ENCODE results near the gene NRG3. TPM values are rescaled to one million over a fixed set of nuclear protein-coding genes. Genes with fewer than 3 reads are reported as not detected.

The NRG3 gene
- total and polyA plus RNA-seq, 2 donors: 0.08 to 1.5 TPM

- 76% methylated on average over 3 of the region's 3 CpGs for WGBS
- Histone ChIP-seq H3K4me3 (ENCODE audit: low read depth, low read length) (no peak overlapping the region), H3K4me1 (ENCODE audit: insufficient read depth) (no peaks in the 10 kb centered on the region), H3K36me3 (ENCODE audit: insufficient read depth) (no peaks in the 10 kb centered on the region), H3K27ac (ENCODE audit: low read depth) (no peak overlapping the region)
- no peak for DNase-seq (ENCODE audit: extremely low spot score)
Measured at GRCh38 chr10:82581940-82582339, 706.9 kb downstream of the NRG3 start.

- Histone ChIP-seq H3K36me3 (ENCODE audit: insufficient read depth) (no peaks in the 10 kb centered on the region), H3K4me1 (ENCODE audit: insufficient read depth) (no peaks in the 10 kb centered on the region), H3K4me3 (ENCODE audit: low read depth, low read length) (no peak overlapping the region), H3K27ac (ENCODE audit: low read depth) (no peak overlapping the region)
- no peak for DNase-seq (ENCODE audit: extremely low spot score)
- 57% methylated on average over 2 of the region's 2 CpGs for WGBS
Measured at GRCh38 chr10:82591421-82591820, 716.4 kb downstream of the NRG3 start.

GRCh38 chr10:82597840-82598239 is 722.8 kb downstream of the NRG3 start:
- Histone ChIP-seq H3K36me3 (ENCODE audit: insufficient read depth) (no peaks in the 10 kb centered on the region), H3K4me3 (ENCODE audit: low read depth, low read length) (no peak overlapping the region), H3K4me1 (ENCODE audit: insufficient read depth) (no peaks in the 10 kb centered on the region), H3K27ac (ENCODE audit: low read depth) (no peak overlapping the region)
- no peak for DNase-seq (ENCODE audit: extremely low spot score)
- WGBS: 92% methylated on average over 7 of the region's 7 CpGs

- H3K27ac ChIP-seq (ENCODE audit: low read depth): no peak overlapping the region
- no peak for DNase-seq (ENCODE audit: extremely low spot score)
- no peaks in the 10 kb centered on the region for H3K4me1 ChIP-seq (ENCODE audit: insufficient read depth)
- no peak overlapping the region for H3K4me3 ChIP-seq (ENCODE audit: low read depth, low read length)
- H3K36me3 ChIP-seq (ENCODE audit: insufficient read depth): no peaks in the 10 kb centered on the region
- WGBS: 55% methylated on average over 3 of the region's 3 CpGs
Measured at GRCh38 chr10:82609845-82610244, 734.9 kb downstream of the NRG3 start.

- Histone ChIP-seq H3K36me3 (ENCODE audit: insufficient read depth) (no peaks in the 10 kb centered on the region), H3K27ac (ENCODE audit: low read depth) (no peak overlapping the region), H3K4me3 (ENCODE audit: low read depth, low read length) (no peak overlapping the region), H3K4me1 (ENCODE audit: insufficient read depth) (no peaks in the 10 kb centered on the region)
- DNase-seq (ENCODE audit: extremely low spot score): no peak
- WGBS: 79% methylated on average over 5 of the region's 5 CpGs
Measured at GRCh38 chr10:82618007-82618406, 743.0 kb downstream of the NRG3 start.

- no peaks in the 10 kb centered on the region for H3K36me3 ChIP-seq (ENCODE audit: insufficient read depth)
- no peak overlapping the region for H3K27ac ChIP-seq (ENCODE audit: low read depth)
- 78% methylated on average over 4 of the region's 4 CpGs for WGBS
- no peak for DNase-seq (ENCODE audit: extremely low spot score)
- no peaks in the 10 kb centered on the region for H3K4me1 ChIP-seq (ENCODE audit: insufficient read depth)
- H3K4me3 ChIP-seq (ENCODE audit: low read depth, low read length): no peak overlapping the region
Measured at GRCh38 chr10:82621680-82622079, 746.7 kb downstream of the NRG3 start.

- Histone ChIP-seq H3K36me3 (ENCODE audit: insufficient read depth) (no peaks in the 10 kb centered on the region), H3K27ac (ENCODE audit: low read depth) (no peak overlapping the region), H3K4me3 (ENCODE audit: low read depth, low read length) (no peak overlapping the region), H3K4me1 (ENCODE audit: insufficient read depth) (no peaks in the 10 kb centered on the region)
- no peak for DNase-seq (ENCODE audit: extremely low spot score)
- 65% methylated on average over 5 of the region's 5 CpGs for WGBS
Measured at GRCh38 chr10:82622479-82622878, 747.5 kb downstream of the NRG3 start.

- no peaks in the 10 kb centered on the region for H3K36me3 ChIP-seq (ENCODE audit: insufficient read depth)
- DNase-seq (ENCODE audit: extremely low spot score): no peak
- no peak overlapping the region for H3K4me3 ChIP-seq (ENCODE audit: low read depth, low read length)
- H3K27ac ChIP-seq (ENCODE audit: low read depth): no peak overlapping the region
- no peaks in the 10 kb centered on the region for H3K4me1 ChIP-seq (ENCODE audit: insufficient read depth)
Measured at GRCh38 chr10:82625512-82626189, 750.7 kb downstream of the NRG3 start.

GRCh38 chr10:82628373-82628772 is 753.4 kb downstream of the NRG3 start:
- 20% methylated on average over 3 of the region's 3 CpGs for WGBS
- no peaks in the 10 kb centered on the region for H3K4me1 ChIP-seq (ENCODE audit: insufficient read depth)
- DNase-seq (ENCODE audit: extremely low spot score): no peak
- no peak overlapping the region for H3K4me3 ChIP-seq (ENCODE audit: low read depth, low read length)
- no peak overlapping the region for H3K27ac ChIP-seq (ENCODE audit: low read depth)
- H3K36me3 ChIP-seq (ENCODE audit: insufficient read depth): no peaks in the 10 kb centered on the region

GRCh38 chr10:82643076-82643475 is 768.1 kb downstream of the NRG3 start:
- DNase-seq (ENCODE audit: extremely low spot score): no peak
- no peaks in the 10 kb centered on the region for H3K4me1 ChIP-seq (ENCODE audit: insufficient read depth)
- no peak overlapping the region for H3K27ac ChIP-seq (ENCODE audit: low read depth)
- H3K36me3 ChIP-seq (ENCODE audit: insufficient read depth): no peaks in the 10 kb centered on the region
- H3K4me3 ChIP-seq (ENCODE audit: low read depth, low read length): no peak overlapping the region
- WGBS: 70% methylated on average over 1 of the region's 1 CpG

GRCh38 chr10:82643601-82644000 is 768.6 kb downstream of the NRG3 start:
- 56% methylated on average over 5 of the region's 5 CpGs for WGBS
- no peak for DNase-seq (ENCODE audit: extremely low spot score)
- Histone ChIP-seq H3K4me3 (ENCODE audit: low read depth, low read length) (no peak overlapping the region), H3K36me3 (ENCODE audit: insufficient read depth) (no peaks in the 10 kb centered on the region), H3K27ac (ENCODE audit: low read depth) (no peak overlapping the region), H3K4me1 (ENCODE audit: insufficient read depth) (no peaks in the 10 kb centered on the region)

- Histone ChIP-seq H3K36me3 (ENCODE audit: insufficient read depth) (no peaks in the 10 kb centered on the region), H3K4me3 (ENCODE audit: low read depth, low read length) (no peak overlapping the region), H3K27ac (ENCODE audit: low read depth) (no peak overlapping the region), H3K4me1 (ENCODE audit: insufficient read depth) (no peaks in the 10 kb centered on the region)
- no peak for DNase-seq (ENCODE audit: extremely low spot score)
Measured at GRCh38 chr10:82645221-82645620, 770.2 kb downstream of the NRG3 start.

GRCh38 chr10:82653244-82654155 is 778.5 kb downstream of the NRG3 start:
- Histone ChIP-seq H3K4me3 (ENCODE audit: low read depth, low read length) (no peak overlapping the region), H3K4me1 (ENCODE audit: insufficient read depth) (no peaks in the 10 kb centered on the region), H3K27ac (ENCODE audit: low read depth) (no peak overlapping the region), H3K36me3 (ENCODE audit: insufficient read depth) (no peaks in the 10 kb centered on the region)
- 69% methylated on average over 7 of the region's 7 CpGs for WGBS
- no peak for DNase-seq (ENCODE audit: extremely low spot score)

GRCh38 chr10:82660205-82660604 is 785.2 kb downstream of the NRG3 start:
- Histone ChIP-seq H3K4me3 (ENCODE audit: low read depth, low read length) (no peak overlapping the region), H3K36me3 (ENCODE audit: insufficient read depth) (no peaks in the 10 kb centered on the region), H3K27ac (ENCODE audit: low read depth) (no peak overlapping the region), H3K4me1 (ENCODE audit: insufficient read depth) (no peaks in the 10 kb centered on the region)
- DNase-seq (ENCODE audit: extremely low spot score): no peak
